Measurements from ENCODE around the gene TPRX1. TPM values are rescaled to one million over a fixed set of nuclear protein-coding genes. Genes with fewer than 3 reads are reported as not detected.
"Not testable (repeated sequence)": the region's sequence is repeated elsewhere in the genome, so short reads cannot be mapped to it uniquely, and the experiment has no call there.

Gene TPRX1
- total RNA-seq, 2 experiments from 2014 or later = not detected

DNA sequence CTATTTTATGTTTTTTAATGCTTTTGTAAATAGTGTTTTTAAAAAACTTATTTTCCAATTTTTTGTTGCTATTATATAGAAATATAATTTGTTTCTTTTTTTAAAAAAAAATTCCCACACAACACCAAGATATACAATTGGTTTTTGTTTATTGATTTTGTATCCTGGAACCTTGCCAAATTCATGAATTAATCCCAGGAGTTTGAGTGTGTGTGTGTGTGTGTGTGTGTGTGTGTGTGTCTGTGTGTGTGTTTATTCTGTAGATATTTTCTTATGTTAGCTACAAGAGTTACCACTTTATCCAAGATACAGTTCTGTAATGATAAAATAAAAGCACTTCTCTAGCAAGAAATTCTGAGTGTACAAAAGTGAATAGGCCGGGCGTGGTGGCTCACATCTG is 7.6 kb downstream of the TPRX1 start:
- ChIA-PET CTCF (no interaction called here), POLR2A (no interaction called here)
- Mint-ChIP-seq H3K27ac (no peak overlapping the region), H3K27me3 (peaks cover 2% of the 10 kb centered on the region), H3K9me3 (peaks cover 5% of the 10 kb centered on the region), H3K36me3 (ENCODE audit: low read depth) (no peaks in the 10 kb centered on the region), H3K4me1 (no peaks in the 10 kb centered on the region), H3K4me3 (no peak overlapping the region)
- DNase-seq = no peak

DNA sequence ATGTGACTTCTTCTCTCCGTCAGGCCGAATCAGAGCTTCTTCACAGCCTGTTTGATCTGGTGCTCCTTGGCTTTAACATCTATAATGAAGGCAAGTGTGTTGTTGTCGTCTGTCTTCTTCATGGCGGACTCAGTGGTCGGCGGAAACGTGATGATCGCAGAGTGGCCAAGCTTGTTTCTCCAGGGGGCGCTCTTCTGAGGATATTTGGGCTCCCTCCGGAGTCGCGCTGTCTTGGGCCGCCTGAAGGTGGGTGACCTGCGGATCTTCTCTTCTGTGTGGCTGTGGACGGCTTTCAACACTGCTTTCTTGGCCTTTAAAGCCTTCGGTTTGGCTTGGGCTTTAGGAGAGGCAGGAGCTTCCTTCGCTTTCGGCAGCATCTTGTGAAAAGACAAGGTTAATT is 9.8 kb downstream of the TPRX1 start:
- no peaks in the 10 kb centered on the region for H3K9me3 Mint-ChIP-seq
- peaks cover 2% of the 10 kb centered on the region for H3K27me3 Mint-ChIP-seq
- H3K36me3 Mint-ChIP-seq (ENCODE audit: low read depth) = no peaks in the 10 kb centered on the region
- no peak overlapping the region for H3K27ac Mint-ChIP-seq
- ChIA-PET CTCF (interaction anchor here (0.7 to 1.1 kb wide), 2 partner anchors 282 to 366 kb away, joined by 3 to 4 read pairs; no protein-coding TSS in a partner anchor), POLR2A (no interaction called here)
- H3K4me1 Mint-ChIP-seq = peaks cover 2% of the 10 kb centered on the region
- no peak for DNase-seq
- H3K4me3 Mint-ChIP-seq = no peak overlapping the region

GRCh38 chr19:47792616-47793015 is 11.7 kb downstream of the TPRX1 start:
- Mint-ChIP-seq H3K9me3 (no peaks in the 10 kb centered on the region), H3K27me3 (no peaks in the 10 kb centered on the region), H3K4me3 (no peak overlapping the region), H3K27ac (no peak overlapping the region), H3K4me1 (peaks cover 3% of the 10 kb centered on the region), H3K36me3 (ENCODE audit: low read depth) (peaks cover 2% of the 10 kb centered on the region)
- no peak for DNase-seq
- ChIA-PET CTCF (interaction anchor here (2.0 kb wide), 1 partner anchor 85 kb away, joined by 8 read pairs; no protein-coding TSS in a partner anchor), POLR2A (no interaction called here)

DNA sequence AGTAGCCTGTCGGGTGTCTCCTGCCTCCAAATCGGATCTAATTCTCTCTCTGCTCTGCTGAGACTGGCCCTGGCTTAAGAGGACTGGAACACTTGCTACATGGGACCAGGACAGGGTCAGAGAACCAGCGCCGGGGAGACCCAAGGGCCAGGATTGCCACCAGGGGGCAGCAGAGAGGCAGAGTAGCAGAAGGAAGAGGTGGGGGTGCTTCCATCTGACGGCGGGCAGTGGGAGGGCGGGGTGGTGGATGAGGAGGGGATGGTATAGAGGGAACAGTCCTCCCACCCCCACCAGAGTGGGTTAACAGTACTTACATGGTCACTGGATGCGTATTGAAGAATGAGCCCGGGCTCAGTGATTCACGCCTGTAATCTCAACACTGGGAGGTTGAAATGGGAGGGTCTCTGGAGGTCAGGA is 13.9 kb downstream of the TPRX1 start:
- peak; percentile 81 for DNase-seq
- Mint-ChIP-seq H3K36me3 (ENCODE audit: low read depth) (peaks cover 4% of the 10 kb centered on the region), H3K4me1 (peaks cover 3% of the 10 kb centered on the region), H3K27ac (no peak overlapping the region), H3K27me3 (no peaks in the 10 kb centered on the region), H3K9me3 (no peaks in the 10 kb centered on the region), H3K4me3 (no peak overlapping the region)
- POLR2A ChIA-PET = no interaction called here
- CTCF ChIA-PET = interaction anchor here (0.6 to 3.3 kb wide), 8 partner anchors 9 to 408 kb away, joined by 3 to 14 read pairs (median 4); no protein-coding TSS in a partner anchor

DNA sequence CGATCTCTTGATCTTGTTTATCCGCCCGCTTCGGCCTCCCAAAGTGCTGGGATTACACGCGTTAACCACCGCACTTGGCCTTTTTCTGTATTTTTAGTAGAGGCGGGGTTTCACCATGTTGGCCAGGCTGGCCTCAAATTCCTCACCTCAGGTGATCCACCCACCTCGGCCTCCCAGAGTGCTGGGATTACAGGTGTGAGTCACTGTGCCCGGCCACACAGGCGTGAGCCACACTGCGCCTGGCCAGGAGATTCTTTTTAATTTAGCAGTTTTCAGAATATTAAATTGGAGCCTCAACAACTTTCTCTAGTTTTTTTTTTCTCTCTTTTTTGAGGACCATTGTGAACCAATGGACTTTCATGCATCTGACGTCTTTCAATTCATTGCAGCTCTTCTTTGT is 14.5 kb downstream of the TPRX1 start:
- H3K9me3 Mint-ChIP-seq; DNase-seq; H3K4me3 Mint-ChIP-seq; POLR2A ChIA-PET; H3K27me3 Mint-ChIP-seq; H3K27ac Mint-ChIP-seq; H3K36me3 Mint-ChIP-seq (ENCODE audit: low read depth); H3K4me1 Mint-ChIP-seq: not testable (repeated sequence)
- CTCF ChIA-PET = interaction anchor here (0.7 to 3.3 kb wide), 8 partner anchors 10 to 171 kb away, joined by 3 to 14 read pairs (median 4); no protein-coding TSS in a partner anchor

DNA sequence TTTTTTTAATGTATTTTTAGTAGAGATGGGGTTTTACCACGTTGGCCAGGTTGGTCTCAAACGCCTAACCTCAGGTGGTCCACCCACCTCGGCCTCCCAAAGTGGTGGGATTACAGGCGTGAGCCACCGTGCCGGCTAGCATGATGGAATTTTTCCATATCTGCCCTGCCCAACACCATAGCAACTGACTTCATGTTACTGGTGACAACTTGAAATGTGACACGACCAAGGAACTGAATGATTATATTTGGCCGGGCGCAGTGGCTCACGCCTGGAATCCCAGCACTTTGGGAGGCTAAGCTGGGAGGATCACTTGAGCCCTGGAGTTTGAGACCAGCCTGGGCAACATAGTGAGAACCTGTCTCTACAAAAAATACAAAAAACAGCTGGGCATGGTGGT is 17.0 kb downstream of the TPRX1 start:
- H3K9me3 Mint-ChIP-seq, H3K27ac Mint-ChIP-seq, DNase-seq, H3K4me3 Mint-ChIP-seq, H3K27me3 Mint-ChIP-seq, H3K4me1 Mint-ChIP-seq, POLR2A ChIA-PET: not testable (repeated sequence)
- CTCF ChIA-PET = interaction anchor here (1.5 to 3.3 kb wide), 3 partner anchors 12 to 22 kb away, joined by 4 to 14 read pairs (median 5); no protein-coding TSS in a partner anchor
- peaks cover 22% of the 10 kb centered on the region for H3K36me3 Mint-ChIP-seq (ENCODE audit: low read depth)

GRCh38 chr19:47786566-47786965 is 17.8 kb downstream of the TPRX1 start:
- no peak for DNase-seq
- Mint-ChIP-seq H3K36me3 (ENCODE audit: low read depth) (peaks cover 28% of the 10 kb centered on the region), H3K4me1 (peaks cover 6% of the 10 kb centered on the region), H3K27ac (no peak overlapping the region), H3K9me3 (no peaks in the 10 kb centered on the region), H3K4me3 (no peak overlapping the region), H3K27me3 (no peaks in the 10 kb centered on the region)
- ChIA-PET POLR2A (no interaction called here), CTCF (interaction anchor here (1.6 kb wide), 1 partner anchor 21 kb away, joined by 4 read pairs; no protein-coding TSS in a partner anchor)

DNA sequence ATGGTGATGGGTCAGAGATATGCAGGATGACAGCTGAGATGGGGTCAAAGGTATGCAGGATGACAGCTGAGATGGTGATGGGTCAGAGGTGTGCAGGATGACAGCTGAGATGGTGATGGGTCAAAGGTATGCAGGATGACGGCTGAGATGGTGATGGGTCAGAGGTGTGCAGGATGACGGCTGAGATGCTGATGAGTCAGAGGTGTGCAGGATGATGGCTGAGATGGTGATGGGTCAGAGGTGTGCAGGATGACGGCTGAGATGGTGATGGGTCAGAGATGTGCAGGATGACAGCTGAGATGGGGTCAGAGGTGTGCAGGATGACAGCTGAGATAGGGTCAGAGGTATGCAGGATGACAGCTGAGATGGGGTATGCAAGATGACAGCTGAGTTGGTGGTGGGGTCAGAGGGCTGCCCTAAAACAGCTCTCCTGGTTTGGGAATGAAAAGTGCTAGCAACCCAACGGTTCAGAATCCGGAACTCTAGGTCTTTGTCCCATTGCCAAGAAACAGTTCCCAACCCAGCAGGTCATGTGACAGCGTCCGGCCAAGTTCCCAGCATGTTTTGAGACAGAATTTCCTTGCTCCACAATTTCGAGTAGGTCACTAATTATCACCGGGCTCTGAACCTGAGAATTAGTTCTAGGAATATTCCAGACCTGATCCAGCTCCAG is 22.6 kb downstream of the TPRX1 start:
- H3K36me3 Mint-ChIP-seq (ENCODE audit: low read depth) = peaks cover 38% of the 10 kb centered on the region
- CTCF ChIA-PET = no interaction called here
- H3K27me3 Mint-ChIP-seq = no peaks in the 10 kb centered on the region
- no peak for DNase-seq
- peak overlapping the region; percentile 20 for H3K4me3 Mint-ChIP-seq
- POLR2A ChIA-PET = no interaction called here
- H3K4me1 Mint-ChIP-seq = peaks cover 30% of the 10 kb centered on the region
- H3K9me3 Mint-ChIP-seq = no peaks in the 10 kb centered on the region
- peak overlapping the region; percentile 27 for H3K27ac Mint-ChIP-seq

- Mint-ChIP-seq H3K4me3 (peak overlapping the region; percentile 98), H3K9me3 (no peaks in the 10 kb centered on the region), H3K36me3 (ENCODE audit: low read depth) (peaks cover 35% of the 10 kb centered on the region), H3K27ac (peak overlapping the region; percentile 70), H3K27me3 (no peaks in the 10 kb centered on the region), H3K4me1 (peaks cover 30% of the 10 kb centered on the region)
- ChIA-PET CTCF (interaction anchor here (0.7 to 1.1 kb wide), 2 partner anchors 14 to 72 kb away, joined by 3 to 4 read pairs; no protein-coding TSS in a partner anchor), POLR2A (no interaction called here)
- DNase-seq = no peak
These were observed 24.2 kb downstream of the TPRX1 start for GRCh38 chr19:47780215-47780551.

- Mint-ChIP-seq H3K4me3 (peak overlapping the region; percentile 98), H3K9me3 (no peaks in the 10 kb centered on the region), H3K36me3 (ENCODE audit: low read depth) (peaks cover 35% of the 10 kb centered on the region), H3K4me1 (peaks cover 30% of the 10 kb centered on the region), H3K27me3 (no peaks in the 10 kb centered on the region), H3K27ac (peak overlapping the region; percentile 86)
- no peak for DNase-seq
- POLR2A ChIA-PET = no interaction called here
- CTCF ChIA-PET = interaction anchor here (0.7 to 1.1 kb wide), 3 partner anchors 14 to 73 kb away, joined by 3 to 5 read pairs (median 4); no protein-coding TSS in a partner anchor
These were observed 24.7 kb downstream of the TPRX1 start for GRCh38 chr19:47779524-47780214.

GRCh38 chr19:47778954-47779351 is 25.4 kb downstream of the TPRX1 start:
- peak; percentile 23 for DNase-seq
- Mint-ChIP-seq H3K9me3 (no peaks in the 10 kb centered on the region), H3K4me1 (peaks cover 30% of the 10 kb centered on the region), H3K27me3 (no peaks in the 10 kb centered on the region), H3K4me3 (peak overlapping the region; percentile 98), H3K36me3 (ENCODE audit: low read depth) (peaks cover 28% of the 10 kb centered on the region), H3K27ac (peak overlapping the region; percentile 86)
- ChIA-PET CTCF (interaction anchor here (1.0 to 1.1 kb wide), 2 partner anchors 13 to 21 kb away, joined by 4 to 5 read pairs; no protein-coding TSS in a partner anchor), POLR2A (interaction anchor here (0.9 kb wide), 1 partner anchor 295 kb away, joined by 3 read pairs; no protein-coding TSS in a partner anchor)

GRCh38 chr19:47778049-47778953 is 26.1 kb downstream of the TPRX1 start, which contains the start of gene SELENOW:
Gene SELENOW (plus strand): TSS chr19:47778703. CDS start chr19:47778786, 83 bp downstream.
- no peaks in the 10 kb centered on the region for H3K9me3 Mint-ChIP-seq
- peak within 1 kb of the TSS; percentile 86 for H3K27ac Mint-ChIP-seq
- H3K4me3 Mint-ChIP-seq = peak within 1 kb of the TSS; percentile 98
- peak; percentile 83 for DNase-seq
- ChIA-PET POLR2A (interaction anchor here (0.8 to 0.9 kb wide), 2 partner anchors 15 to 295 kb away, joined by 3 read pairs; no protein-coding TSS in a partner anchor), CTCF (no interaction called here)
- peaks cover 25% of the 10 kb centered on the region for H3K36me3 Mint-ChIP-seq (ENCODE audit: low read depth)
- no peaks in the 10 kb centered on the region for H3K27me3 Mint-ChIP-seq
- H3K4me1 Mint-ChIP-seq = peaks cover 30% of the 10 kb centered on the region

Data from activated CD4-positive, alpha-beta memory T cell treated with anti-CD3 and anti-CD28 coated beads, Interleukin-2, amount 10 ng/mL, durations not matched to agents 7 days and 5 days (primary cell).